NCI-H2196 treated with DMSO at 0.1 percent for 48 hours (cell line): ENCODE data around the gene SLIT3.

Source experiments
- DNase-seq: peaks from one replicate; lab custom pipeline; 2025; ENCODE audit not compliant: unreplicated experiment; lab: John Stamatoyannopoulos, UW

Gene SLIT3

DNA sequence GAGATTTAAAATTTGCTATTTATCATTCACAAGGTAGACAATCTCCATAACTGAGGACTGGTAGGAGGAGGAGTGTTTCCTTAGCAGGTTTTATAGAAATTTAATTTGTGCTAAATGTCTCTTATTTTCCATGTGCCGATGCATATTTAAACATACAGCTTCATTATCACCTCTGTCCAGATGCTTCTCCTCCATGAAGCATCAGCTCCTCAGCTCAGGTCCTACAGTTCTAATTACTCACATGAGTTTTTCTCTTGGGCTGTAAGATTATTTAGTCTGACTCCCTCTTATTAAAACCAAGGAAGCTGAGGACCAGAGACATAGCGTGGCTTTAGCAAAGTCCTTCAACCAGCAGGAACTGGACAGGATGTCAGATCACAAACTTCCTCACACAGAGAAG is 421.6 kb downstream of the SLIT3 start:
- no peak for DNase-seq

DNA sequence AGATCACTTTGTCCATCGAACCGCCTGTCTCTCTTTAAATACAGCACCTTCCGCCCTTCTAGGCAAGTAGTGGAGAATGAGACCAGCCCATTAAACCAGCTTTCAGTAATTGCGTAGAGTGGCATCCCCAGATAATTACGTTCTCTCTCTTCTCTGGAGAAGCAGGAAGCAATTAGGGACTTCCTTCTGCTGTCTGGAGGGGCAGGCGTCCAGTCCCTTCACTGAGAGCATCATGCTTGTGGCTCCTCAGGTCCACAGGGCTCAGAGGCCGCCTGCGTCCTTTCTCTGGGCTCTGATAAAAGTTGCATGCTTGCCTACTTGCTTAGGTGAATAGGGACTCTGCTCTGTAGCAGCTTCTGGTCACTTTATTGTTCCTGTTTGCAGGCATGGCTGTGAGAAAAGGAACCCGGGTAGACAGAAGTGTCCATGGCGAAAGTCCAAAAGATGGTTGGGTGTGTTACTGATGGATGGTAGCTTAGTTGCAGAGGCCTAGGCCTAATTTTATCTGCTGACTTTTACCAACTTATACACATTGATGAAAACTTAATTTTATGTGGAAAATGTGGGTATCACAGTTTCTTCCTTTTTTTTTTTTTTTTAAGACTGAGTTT is 422.7 kb downstream of the SLIT3 start:
- DNase-seq = no peak

DNA sequence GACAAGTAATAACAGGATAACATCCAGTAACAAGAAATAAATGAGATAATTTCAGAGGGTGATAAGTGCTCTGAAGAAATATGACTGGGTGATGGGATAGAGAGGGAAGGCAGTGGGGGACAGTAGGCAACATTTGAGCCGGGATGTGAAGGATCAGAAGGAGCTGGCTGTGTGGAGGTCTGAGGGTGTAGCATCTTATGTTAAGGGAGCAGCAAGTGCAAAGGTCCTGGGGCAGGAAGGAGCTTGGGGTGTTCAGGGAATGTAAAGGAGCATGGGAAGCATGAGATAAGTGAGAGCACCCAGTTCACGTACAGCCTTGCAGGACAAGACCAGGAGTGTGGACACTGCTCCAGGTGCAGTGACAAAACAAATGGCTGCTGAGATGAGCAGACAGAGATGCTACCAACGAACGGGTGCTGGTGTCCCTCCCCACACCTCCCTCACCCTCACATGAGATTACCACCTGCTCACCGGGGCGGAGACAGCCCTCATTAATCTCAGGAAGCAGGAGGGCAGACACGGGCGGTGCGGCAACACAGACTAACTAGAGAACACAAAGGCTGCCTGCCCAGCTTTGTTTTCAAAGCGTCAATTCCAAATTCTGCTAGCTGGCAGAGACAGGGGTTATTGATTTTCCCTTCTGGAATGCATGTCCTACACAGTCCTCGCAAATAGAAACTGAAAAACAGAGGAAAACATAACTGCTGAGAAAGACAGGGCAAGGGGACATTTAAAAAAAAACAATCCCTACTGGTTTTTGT is 423.6 kb downstream of the SLIT3 start:
- DNase-seq = no peak

DNA sequence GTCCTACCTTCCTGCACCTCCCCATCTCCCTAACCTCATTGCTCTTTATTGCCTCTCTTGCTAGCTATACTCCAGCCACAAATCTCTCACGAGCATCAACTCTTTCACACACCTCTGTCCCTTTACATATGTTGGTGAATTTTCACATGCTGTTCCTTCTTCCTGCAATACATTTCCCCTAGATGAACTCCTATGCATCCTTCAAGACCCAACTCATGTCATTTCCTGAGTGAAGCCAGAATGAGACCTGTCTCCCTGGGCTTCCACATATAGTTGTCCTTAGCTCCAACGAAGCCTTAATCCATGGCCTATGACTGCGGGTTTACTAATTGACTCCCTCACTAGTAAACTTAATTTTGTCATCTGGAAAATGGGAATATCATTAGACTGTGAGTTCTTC is 424.5 kb downstream of the SLIT3 start:
- no peak for DNase-seq

DNA sequence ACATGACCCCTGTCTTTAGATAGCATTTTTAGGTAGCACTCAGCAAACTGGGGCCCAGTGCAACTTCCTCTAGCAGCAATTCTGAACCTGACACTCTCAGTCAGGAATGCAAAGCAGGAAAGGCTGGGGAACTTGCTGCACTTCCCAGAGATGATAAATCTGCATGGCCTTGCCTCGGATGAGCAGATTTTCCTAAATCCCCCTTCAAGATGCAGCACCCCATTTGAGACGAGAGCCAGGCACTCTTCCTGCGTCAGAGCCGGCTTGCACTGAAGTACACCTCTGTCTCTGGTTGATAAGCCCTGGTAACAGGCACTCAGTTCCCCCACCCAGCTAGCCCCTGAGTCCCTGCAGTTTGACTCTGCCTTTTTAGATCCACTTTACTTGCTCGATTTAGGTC is 425.1 kb downstream of the SLIT3 start:
- DNase-seq = no peak

DNA sequence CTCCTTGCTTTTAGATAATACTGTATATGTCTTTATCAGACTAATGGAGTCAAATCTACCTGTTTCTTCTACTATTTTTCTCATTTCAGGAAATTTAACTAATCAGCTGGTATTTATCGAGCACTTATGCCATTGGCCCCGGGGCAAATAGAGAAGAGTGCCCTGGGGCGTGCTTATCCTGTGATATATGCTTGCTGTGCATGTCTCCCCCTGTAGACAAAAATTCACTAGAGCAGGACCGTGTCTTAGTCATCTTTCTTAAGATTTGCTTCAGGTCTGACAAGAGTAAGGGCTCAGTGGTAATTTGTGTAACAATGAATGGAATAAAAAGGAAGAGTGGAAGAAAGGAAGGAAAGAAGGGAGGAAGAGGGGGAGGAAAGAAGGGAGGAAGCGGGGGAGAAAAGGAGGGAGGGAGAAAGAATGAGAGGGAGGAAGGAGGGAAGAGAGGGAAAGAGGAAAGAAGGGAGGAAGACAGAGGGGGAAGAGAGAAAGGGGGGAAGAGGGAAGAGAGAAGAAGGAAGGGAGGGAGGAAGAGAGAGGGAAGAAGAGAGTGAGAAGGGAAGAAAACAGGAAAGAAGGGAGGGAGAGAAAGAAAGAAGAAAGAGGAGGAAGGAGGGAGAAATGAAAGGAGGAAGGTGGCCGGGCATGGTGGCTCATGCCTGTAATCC is 426.1 kb downstream of the SLIT3 start:
- DNase-seq = no peak

DNA sequence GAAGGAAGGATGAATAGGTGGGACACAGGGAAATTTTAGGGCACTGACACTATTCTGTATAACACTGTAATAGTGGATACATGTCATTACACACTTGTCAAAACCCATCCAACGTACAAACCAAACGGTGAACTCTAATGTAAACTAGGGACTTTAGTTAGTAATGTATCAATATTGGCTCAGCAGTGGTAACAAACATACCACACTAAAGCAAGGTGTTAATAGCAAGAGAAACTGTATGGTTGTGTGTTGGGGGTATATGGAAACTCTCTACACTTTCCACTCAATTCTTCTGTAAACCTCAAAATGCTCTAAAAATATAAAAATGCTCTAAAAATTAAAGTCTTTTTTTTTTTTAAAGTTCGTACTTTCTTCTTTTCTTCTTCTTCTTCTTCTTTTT is 428.7 kb downstream of the SLIT3 start:
- DNase-seq = no peak

DNA sequence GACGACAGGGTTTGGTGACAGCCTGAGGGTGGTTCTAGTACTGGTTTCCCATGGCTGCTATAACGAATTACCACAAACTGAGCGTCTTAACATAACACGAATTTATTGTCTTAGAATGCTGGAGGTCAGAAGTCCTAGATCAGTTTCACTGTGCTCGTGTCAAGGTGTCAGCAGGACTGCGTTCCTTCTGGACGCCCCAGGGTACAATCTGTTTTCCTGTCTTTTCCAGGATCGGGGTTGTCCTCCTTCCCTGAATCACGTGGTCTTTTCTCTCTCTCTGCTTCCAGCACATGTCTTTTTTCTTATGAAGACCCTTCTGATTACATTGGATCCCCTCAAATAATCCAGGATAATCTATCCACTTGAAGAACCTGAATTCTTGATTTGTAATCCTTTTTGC is 430.0 kb downstream of the SLIT3 start:
- no peak for DNase-seq

DNA sequence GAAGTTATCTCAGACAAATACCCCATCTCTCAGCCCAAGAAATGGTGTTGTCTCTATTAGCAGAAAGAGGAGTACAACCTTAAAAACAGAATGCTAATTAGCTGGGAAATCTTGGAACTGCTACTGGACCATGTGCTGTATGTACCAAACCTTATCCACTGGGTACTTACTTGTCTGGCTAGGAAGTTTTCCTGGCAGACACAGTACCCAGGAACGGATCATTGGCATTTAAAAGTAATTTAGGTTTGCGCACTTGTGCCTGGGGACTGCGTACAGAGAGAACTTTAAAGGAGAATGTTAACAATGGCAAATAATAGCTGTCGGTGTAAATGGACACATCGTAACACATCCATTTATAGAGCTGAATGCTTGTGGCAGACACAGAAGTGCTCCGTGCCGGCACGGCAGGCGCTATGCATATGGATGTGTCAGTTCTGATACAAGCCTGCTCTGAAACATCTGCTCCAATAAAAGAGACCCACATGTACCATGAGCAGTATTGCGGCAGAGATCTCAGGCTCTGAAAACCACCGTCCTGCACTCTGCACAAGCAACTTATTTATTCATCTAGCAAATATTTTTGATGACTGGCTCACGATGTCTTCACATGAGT is 431.2 kb downstream of the SLIT3 start:
- no peak for DNase-seq

DNA sequence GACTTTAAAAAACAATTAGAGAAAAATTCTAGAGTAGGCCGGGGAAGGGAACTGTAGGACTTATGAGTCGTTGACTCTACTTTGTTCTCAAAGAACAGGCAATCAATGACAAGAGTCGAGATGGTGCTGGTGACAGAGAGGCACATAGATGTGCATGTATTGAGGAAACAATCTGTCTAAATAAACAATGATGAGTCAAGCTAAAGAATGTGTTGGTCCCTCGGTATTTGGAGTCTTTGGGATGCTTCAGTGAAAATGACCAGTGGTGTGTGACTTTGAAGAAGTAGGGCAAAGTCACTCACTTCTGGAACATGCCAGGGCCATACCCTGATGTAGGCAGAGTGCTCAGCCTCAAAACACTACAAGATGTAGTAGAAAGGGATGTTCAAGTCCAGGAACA is 433.7 kb downstream of the SLIT3 start:
- no peak for DNase-seq

DNA sequence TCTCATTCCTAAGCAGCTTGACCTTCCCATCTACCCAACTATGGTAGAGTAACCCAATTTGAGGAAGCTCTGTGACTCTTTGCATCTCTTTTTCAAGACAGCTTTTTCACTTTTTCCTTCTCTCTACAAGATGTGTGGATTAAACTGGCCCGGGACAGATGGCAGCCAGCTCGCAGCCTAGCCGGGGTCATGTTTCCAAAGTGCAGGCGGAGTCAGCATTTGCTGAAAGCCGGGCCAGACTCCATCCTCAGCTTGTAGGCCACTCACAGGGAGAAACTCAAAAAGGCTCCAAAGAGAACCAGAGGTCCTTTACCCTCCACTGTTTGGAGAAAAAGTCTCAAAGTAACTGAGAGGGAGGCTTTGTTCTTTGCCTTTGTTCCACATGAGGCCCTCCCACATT is 435.0 kb downstream of the SLIT3 start:
- DNase-seq = no peak

DNA sequence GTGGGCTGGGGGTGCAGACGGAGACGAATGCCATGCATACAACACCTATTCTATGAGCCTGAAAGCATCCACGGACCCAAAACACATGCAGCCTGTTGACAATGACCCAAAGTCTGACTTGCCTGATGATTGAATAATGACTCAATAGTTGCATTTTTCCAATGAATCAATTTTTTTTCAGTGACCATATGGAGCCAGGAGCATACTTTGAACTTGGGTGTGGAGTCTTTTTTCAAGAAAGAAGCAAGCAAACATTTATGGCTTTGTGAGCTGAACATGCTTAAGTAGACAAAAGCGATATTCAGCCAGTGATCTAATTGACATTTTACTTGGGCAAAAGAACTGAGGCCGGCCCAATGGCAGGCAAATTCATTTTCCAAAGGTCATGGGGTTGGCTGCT is 437.9 kb downstream of the SLIT3 start:
- DNase-seq = no peak

DNA sequence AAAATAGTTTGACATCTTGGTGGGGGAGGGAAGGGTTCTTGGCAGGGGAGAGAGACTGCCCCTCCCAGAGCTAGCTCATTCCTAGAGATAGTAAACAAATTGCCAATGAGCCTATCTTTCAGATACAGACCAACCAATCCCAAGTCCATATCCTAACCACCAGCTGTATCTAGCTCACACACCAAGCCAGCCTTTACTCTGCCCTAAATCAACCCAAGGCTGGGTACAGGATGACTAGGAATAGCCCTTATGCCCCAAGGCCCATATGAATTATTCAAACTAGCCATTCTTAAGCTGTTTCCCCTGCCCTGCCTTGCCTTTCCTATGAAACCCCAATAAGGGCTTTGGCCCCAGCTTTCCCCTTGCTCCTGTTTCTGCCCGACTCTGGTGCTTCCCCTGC is 440.4 kb downstream of the SLIT3 start:
- no peak for DNase-seq

DNA sequence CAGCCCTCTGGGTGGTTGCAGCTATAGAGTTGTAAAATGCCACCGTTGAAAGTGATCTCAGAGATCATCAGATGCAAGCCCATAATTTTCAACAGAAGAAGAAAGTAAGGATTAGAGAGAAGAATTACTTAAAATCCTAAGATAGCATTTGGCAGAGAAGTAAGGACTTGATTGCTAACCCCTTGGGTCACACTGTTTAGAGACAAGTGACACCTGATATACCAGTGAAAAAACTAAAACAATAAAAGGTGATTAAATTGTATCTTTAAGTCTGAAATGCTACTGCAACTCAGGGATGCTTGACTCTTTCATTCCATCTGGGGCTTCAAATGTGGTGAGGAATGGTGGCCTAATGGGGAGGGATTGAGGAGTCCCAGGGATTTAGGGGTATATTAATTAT is 440.9 kb downstream of the SLIT3 start:
- no peak for DNase-seq

DNA sequence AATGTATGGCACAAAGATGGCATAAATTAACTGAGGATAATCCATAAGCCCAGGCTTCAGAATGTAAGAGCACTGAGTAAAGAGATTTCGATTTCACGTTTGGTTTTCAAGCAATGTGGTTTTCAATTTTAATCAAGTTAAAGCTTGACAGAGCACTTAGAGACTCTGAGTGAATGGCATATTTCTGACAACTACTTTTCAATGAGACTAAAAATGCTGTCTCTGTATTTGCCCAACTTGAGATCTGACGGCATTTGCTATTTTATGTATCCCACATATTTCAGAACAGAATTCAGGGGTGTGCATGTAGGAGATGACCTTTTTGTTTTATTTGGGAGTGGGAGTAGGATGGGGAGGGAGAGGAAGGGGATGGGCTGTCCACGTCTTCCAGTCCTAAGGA is 441.5 kb downstream of the SLIT3 start:
- DNase-seq = no peak

DNA sequence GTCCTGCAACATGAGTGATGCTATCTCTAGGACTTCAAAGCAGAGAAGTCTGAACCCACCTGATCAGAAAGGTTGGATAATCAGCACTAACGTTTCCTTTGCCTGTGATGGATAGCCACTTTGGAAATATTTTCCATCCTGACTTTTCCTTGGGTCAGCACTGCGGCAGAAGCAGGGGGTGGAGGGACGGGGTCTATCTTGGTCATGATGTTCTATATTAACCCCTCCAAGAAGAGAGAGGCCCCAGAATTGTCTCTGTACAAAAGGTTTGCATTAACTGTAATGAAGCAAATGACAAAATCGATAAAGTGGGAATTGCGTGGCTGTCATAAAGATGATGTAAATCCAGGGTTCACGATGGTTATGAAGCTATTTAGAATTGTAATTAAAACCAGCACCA is 441.9 kb downstream of the SLIT3 start:
- DNase-seq = no peak

DNA sequence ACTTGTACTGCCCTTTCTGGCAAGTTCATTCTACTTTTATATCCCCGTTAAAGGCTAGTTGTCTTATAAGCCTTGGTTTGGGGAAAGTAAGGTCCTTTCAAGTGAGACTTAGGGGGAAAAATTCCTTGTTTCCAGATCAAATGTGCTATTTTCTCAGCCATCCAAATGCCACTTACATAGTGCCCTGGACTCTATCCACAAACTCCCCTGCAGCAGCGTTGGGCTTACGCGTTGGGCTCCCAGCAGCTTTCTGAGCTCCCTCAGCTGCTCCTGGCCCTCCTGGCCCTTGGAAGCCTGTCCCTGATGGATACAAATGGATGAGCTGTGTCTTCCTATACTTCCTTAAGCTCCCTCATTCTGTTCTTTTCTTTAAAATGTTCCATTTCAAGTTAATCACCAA is 442.6 kb downstream of the SLIT3 start:
- no peak for DNase-seq

DNA sequence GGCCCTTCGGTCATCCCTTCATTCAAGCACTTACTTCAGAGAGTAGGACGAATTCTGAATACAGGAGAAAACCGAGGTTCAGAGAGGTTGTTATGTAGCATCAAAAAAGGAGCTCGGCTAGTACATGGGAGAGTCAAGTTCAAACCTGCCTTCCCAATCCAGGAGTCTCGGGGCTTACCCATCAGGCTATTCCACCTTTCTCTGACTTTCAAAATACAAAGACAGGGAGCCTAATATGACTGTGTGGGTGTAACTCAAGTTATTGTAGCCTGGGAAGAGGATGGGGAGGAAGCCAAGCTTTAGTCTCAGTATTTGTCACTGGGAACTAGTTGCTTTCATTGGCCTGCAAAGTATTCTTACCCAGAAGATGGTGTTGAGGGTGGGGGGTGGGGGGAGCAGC is 447.0 kb downstream of the SLIT3 start:
- DNase-seq = no peak

DNA sequence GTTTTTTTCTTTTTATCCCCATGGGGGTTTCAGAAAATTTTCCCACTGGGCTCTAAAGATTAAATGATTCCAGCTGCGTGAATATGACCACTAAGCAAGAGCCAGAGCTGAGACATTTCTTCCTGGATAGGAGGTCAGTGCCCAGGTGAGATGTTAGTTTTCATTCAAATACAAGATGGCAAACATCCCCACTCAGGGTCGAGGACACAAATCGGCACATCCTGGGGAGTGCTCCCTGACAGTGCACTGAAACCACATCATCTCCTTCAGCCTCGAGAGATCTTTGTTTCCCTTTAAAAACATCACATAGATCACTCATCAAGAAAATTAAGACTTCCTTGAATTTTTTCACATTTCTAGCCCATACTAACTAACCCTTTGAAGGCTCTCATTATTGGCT is 448.6 kb downstream of the SLIT3 start:
- no peak for DNase-seq

DNA sequence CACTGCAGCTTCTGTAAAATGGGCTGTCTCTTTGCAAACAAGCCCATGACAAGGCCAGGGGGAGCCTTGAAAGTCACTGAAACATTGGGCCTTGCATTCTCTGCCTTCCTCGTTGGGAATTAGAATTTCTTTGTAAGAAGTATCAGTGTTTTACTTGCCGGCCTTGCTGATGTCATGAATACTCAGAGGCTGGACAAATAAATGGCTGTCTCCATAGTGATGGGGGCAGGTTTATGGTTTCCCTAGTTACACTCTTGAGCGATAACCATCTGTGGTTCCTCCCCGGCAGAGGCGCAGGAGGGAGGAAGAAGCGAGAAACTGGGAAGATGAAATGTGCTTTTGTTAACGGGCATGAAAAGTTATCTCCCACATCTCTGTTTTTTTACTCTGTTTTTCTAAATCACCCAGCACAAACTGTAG is 449.0 kb downstream of the SLIT3 start:
- no peak for DNase-seq

DNA sequence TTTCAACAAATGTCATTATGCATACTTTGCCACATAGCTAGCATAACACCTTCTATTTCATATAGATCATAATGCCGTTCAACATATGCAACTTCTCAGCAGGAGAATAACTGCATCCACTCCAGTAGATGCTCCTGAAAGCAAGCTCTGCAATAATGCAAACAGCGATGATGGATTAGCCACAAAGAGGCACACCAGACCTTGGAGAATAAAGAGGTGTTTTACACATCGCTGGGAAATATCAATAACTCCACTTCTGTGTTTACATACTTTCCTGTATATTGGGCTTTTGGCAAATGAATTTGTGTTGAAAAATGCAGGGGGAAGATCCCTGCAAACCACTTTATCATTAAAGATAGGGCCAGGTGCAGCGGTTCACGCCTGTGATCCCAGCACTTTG is 450.3 kb downstream of the SLIT3 start:
- no peak for DNase-seq

DNA sequence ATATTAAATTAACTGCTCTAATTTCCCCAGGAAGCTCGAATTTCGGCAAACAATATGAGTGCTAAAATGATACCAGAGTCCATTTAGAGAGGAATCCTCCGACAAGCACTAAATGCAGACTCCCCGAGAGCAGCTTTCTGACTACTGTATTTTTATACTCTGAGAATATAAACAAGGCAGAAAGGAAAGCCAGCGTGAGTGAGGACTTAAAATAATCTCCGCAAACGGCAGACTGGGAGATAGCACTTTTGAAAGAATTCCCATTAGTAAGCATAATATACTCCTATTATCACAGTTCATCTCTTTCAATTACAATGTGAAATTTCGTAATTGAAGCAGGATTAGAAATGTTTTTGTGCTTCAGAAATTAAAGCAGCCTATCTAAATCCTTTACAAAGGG is 452.4 kb downstream of the SLIT3 start:
- no peak for DNase-seq
